Iris pigment epithelial cell (primary cell): ENCODE data around the gene ERP44.
"Not testable (repeated sequence)": the region's sequence is repeated elsewhere in the genome, so short reads cannot be mapped to it uniquely, and the experiment has no call there.

Experiments used
- DNase-seq: peaks from one replicate; pipeline ENCODE4 v3.0.0-alpha.2; 2011; ENCODE audit warnings: low read depth

The ERP44 gene

DNA sequence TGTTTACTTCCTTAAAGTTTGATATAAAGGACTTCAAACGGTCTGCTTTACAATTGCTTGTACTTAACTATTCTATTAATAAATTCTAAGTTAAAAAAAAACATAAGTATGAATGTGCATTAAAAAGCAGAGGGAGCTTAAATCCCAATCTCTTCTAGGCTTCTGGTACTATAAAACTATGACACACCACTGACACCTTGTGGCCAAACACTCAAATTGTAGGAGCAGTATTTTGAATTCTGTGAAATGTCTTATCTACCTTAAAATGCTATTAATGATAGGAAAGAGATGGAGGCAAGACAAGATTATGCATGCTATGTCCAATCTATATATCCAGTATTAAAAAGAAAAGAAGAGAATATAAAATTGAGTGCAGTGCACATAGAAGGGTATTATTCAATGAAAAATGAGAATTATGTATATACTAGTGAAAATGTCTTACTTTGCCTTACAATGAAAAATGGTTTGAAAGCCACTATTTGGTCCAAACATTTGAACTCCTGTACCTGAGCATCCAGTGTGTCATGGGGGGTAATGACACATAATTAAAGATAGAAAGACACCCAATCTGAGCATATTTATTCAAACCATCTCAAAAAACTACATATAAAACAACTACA lies 87.6 kb downstream of the ERP44 start:
- DNase-seq: peak; percentile 66

DNA sequence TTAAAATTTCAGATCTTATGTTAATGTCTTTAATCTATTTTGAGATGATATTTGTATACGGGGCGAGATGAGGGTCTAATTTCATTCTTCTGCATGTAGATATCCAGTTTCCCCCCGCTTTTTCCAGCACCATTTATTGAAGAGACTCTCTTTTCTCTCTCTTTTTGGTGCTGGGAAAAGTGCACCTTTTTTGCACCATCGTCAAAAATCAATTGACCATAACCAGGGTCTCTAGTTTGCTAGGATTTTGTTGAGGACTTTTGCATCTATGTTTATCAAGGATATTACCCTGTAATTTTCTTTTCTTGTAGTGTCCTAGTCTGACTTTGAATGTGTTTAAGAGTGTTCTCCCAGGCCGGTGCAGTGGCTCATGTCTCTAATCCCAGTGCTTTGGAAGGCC lies 99.0 kb downstream of the ERP44 start:
- no peak for DNase-seq

DNA sequence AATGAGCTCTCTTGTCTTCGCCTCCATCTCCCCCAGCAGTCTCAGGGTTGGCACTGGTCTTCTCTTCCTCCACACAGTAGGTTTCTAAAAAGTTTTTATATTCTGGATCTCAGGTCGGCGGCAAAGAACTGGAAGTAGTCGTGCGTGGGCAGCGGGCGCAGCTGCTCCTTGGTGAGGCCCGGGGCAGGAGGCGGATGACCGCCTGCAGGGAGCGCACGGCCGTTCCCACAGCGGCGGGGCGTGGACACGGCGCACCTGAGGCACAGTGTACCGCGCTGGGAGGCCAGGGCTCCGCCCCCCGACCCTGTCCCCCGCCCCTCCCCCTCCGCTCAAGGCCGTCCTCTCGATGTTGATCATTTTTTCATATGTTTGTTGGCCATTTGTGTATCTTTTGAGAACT lies 99.9 kb downstream of the ERP44 start:
- no peak for DNase-seq

DNA sequence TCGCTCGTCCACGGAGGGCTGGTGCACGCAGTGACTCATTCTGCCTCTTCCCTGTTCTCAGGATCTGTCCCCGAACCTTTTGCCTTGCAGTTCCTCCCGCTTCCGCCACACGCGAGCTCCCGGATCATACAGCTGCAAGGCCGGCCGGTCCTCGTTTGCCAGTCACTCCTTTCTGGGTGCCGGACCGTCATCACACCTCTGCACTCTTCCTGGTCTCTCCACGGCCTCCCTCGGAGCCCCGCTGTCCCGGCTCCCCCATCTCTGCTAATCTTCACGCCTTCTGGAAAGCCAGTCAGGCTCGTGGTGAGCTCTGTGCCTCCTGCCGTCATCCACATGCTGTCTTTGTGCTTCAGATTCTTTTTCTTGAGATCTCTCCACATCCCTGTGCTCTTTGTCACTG lies 100.5 kb downstream of the ERP44 start:
- no peak for DNase-seq

DNA sequence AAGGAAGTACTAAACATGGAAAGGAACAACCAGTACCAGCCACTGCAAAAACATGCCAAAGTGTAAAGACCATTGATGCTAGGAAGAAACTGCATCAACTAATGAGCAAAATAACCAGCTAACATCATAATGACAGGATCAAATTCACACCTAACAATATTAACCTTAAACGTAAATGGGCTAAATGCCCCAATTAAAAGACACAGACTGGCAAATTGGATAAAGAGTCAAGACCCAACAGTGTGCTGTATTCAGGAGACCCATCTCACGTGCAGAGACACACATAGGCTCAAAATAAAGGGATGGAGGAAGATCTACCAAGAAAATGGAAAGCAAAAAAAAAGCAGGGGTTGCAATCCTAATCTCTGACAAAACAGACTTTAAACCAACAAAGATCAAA lies 108.3 kb downstream of the ERP44 start:
- DNase-seq: not testable (repeated sequence)

DNA sequence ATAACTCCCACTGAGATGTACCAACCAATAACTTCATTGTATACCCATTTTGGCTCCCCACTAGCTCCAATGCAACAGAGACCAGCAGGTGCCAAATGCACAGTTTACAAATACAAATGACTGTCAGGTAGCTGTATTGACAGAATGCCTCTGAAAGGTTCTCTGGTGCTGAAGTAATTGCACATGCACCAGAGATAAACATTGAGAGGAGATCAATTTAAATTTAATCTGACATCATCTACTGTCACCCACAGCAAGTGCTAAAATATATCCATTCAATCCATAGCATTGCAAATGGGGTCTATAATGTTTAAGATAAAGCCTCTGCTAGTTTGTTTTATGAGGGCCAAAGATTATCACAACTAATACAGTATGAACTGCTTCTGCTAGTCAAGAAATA lies 112.2 kb downstream of the ERP44 start:
- DNase-seq: no peak

DNA sequence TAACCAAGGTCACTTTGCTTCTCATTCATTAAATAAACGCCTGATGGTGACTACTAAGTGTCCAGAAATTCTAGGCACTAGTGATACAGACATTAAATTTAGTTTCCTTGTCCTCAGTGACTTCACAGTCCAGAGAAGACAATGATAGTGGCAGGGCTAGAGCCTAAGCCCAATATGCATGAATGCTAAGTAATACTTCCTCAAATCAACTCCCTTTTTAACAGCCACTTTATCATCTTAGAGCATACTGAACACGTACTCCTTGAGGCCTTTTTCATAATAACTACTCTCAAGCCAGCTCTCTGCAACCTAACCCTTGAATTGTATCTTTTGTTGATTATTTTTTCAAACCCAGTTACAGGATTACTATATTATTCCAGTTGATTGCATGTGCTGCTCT lies 118.2 kb downstream of the ERP44 start:
- no peak for DNase-seq

DNA sequence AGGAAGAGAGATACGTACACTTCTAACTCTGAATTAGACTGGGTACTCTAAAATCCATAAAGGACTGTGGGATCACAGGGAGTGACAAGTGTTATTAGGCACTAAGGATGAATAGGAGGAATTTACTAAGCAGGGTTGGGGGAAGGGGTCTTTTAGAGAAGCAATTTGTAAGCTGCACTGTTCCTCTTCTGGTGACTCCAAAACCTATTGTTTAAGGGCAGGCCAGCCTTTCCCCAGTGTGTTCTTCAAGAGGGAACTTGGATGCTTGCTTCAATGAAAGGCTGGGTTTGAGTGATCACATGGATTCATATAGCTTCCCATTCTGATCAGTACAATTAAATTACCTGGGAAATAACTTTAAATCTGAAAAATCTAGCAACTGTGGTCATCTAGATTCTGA lies 120.6 kb downstream of the ERP44 start:
- DNase-seq: no peak

DNA sequence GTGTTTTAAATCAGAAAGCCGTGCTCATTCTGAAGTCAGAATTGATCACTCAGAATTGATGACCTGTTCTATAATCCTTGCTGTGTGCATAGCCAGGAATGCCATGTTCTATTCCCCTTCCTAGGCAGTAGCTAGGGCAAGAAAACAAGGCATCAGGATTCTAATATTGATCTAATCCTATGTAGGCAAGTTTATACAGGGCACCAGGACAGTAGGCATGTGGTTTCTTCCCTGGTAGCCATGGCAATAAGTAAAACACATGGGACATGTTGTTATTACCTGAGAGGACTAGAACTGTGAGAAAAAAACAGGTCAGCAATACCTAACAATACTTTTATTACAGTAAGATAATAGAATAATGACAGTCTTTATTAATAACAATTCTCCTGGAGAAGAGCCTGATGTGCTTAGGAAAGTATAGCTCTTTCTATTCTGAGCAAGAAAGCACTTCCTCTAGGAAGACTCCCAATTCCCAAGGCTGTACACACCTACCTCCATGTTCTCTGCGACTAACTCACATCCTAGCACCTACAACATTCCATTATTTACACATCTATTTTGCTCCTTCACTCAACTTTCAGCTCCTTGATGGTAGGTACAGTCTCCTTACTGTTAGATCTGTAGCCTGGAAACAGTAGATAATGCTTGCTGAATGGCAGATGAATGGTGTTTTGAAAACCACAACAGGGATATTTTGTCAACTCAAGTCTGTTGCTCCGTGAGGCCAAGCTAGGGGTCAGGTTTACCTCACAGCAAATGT lies 121.6 kb downstream of the ERP44 start:
- no peak for DNase-seq

DNA sequence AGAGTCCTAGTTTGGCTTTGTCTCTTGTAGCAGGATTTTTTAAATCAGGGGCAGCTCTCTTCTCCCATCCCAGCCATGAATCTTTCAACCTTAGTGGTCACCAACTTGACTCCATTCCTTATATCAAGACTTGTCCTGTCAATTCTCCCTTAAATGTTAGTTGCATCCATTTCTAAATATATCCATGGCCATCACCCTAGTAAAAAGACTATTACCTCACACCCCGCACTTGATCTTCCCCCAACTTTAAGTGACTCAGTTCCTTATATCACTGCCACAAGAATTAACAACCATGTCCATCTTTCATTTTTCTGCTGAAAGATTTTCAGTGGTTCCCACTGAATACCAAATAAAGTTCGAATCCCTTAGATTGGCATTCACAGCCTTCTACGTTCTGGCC lies 125.3 kb downstream of the ERP44 start:
- DNase-seq: no peak

DNA sequence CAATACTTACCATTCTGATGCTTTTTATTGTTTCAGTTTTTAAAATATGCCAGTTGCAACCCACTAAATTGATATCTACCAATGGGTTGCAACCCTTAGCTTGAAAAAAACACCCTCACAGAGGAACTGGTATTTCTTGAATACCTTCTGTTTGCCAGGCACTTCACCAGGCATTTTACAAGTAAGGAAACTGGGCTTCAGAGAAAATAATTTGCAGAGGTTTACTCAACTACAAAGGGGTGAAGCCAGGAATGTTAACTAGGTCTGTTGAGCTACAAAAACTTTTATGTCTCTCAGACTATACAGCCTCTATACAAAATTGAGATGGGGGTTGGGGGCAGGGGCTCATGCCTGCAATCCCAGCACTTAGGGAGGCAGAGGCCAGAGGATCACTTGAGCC lies 127.4 kb downstream of the ERP44 start:
- DNase-seq: no peak

DNA sequence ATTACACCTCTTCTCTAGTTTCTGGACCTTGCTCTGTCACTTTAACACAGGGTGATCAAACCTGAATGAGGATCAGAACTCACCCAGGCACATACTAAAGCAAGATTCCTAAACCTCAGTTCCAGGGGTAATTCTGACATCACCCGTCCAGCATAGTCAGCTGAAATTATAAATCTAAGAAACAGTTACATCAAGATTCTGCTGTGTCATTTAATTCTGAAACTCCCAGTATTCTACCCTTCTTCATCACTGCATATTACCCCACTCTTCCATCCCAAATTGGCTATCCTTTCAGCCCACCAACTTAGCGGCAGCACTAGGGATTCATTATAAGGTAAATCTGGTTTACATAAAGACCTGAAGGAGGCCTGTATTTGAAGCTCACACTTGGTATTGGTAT lies 128.3 kb downstream of the ERP44 start:
- no peak for DNase-seq

DNA sequence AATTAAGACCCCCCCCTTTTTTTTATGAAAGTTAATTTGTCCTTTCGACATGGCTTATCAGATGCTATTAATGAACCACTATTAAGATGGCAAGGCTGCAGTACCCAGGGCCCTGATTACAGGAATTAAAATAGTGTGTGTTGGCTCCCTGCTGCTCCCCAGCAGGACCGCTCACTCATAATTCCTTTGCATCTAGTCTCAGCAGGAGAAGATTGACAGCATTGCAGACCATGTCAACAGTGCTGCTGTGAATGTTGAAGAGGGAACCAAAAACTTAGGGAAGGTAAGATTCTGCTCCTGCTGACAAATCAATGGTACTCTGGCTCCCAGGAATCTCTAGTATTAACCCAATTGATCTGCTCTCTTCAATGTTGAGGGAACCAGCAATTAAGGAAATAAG lies 131.3 kb downstream of the ERP44 start:
- DNase-seq: no peak

DNA sequence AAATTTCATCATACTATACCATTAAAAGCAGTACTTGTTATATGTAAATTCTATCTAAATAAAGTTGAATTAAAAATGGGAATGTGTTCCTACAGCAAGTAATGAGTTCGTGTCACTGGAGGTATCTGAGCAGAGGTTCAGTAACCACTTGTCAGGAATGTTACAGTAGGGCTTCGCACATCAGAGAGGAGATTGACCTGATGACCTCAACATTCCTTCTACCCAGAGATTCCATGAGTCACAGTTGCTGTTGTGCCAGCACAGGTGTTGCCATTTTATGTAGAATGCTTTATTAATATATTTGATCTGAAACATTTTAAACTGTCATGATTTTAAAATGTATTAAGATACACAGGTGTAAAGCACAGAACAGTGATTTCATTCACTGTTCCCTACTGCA lies 132.1 kb downstream of the ERP44 start:
- DNase-seq: peak; percentile 77

DNA sequence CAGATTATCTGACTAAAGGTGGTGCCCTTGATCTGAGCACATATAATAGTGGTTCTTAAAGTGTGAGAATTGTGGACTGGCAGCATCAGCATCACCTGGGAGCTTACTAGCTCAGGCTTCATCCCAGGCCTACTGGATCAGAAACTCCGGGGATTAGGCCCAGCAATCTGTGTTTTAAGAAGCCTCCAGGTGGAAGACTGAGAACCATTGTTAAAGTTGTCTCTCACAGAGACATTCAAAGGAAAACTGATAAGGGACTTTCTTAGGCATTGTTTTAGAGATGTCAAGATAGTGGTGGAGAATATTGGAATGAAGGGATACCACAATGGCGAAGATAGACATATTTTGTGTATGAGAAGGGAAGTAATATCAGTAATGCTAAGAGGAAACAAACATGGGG lies 132.8 kb downstream of the ERP44 start:
- DNase-seq: no peak

DNA sequence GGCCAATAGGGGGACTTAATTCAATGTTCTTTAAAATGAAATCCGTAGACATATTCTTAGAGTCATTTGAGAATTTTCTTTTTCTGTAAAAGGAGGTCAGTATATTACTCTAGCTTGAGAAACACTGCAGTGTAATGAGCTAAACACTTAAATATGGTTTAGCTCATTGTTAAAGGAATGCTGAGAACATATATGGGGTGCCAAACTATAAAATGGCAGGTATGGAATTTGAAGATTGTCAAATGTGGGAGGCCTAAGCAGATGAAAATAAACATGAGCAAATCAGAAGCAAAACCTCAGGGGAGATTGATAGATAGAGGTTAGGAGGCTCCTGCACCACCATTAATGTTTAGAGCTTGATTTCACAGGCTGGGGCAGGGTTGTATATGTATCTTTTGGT lies 134.5 kb downstream of the ERP44 start:
- DNase-seq: peak; percentile 77

DNA sequence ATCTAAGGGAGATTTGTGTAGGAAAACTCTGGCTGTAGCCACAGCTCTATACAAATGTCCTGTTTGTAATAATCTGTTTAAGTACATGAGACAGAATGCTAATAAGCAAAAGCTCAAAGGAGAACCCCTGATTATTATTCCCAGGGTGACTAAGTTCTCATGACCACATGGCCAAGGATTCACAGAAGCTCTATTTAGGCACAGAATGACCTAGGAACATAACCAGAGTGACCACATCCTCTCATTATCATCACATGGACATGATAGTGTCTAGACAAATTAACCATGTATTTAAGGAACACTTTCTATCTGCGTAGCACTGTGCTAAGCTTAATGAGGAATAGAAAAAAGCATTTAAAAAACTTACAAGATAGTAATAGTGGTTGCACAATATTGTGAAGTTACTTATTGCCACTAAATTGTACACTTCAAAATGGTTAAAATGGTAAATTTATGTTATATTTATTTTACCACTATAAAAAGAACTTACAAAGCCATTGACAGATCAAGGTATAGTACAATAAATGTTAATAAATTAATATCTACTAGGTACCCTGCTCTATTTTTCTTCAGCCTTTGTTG lies 136.0 kb downstream of the ERP44 start:
- DNase-seq: peak; percentile 43

DNA sequence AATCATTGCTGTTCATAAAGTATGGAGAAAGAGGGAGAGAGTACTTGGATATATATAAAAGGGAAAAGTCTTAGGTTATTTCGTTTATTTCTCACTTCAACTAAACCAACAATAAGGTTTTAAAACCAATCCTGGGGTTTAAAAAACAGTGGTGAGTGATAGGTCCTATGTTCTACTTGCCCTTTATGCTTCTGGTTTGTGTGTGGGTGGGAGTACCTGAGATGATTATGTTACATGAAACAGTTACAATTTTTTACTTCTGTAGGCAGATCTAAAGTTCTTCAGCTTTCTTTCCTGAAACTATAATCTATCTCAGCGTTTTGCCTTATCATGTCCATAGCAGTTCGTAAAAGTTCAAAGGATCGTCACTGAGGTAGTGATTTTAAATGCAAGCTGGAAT lies 143.2 kb downstream of the ERP44 start:
- no peak for DNase-seq

DNA sequence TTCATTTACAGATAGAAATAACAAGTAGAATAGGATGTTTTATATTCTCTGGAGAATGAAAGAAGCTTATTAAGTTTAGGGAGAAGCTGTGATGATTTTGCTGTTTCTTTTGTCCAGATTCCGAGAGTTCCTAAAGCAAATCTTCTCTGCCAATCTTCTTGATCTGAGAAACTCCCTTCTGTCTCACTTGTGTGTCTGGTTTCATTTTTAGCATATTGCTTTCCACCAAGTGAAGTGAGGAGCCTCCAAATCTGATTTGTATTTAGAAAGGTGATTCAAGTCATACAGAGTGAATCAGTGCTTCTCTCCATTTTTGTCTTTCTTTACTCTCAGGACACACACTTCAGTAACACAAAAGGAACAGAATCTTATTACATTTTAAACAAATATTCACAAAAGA lies 144.0 kb downstream of the ERP44 start:
- peak; percentile 12 for DNase-seq

DNA sequence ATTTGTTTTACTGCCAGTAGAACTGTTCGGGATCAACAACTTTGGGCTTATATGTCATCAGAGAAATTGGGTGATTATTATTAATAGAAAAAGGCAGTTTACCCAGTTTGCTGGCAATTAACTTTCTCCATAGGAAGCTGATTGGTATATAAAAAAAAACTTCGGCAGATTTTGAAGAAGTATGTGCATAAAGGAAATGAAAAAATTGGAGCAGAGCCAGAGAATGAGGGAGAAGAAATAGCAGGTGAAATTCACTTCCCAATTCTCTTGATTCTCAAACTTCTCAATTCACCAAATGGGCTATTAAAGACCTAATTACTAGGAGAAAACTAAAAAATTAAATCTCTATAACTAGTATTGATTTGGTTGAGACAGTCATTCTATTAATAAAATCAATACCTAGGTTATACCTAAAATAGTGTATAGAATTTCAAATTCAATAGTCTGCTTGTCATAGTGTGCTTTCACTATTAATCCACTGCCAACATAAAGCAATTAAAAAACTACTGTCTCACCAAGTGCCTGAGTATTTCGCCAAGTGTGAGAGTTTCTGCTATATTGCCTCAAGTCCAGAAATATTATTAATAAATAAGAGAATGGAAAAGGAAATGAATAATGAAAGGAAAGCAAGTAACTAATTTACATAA lies 144.8 kb downstream of the ERP44 start:
- DNase-seq: no peak

DNA sequence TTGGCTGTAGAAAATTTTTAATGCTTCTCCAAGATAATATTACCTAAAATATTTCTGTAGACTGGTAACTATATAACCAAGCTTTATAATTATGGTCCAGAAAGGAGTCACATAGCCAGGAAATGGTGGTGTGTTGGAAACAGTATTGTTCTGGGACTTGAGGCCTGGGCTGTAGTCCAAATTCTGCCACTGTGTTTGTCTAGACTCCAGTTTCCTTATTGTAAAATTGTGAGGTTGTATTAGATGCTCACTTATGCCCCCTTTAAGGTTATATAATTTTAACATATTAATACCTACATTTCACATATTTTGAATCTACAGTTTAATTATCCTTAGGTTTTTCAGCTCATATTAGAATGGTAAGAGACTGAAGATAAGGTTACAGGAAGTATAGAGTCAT lies 149.9 kb downstream of the ERP44 start:
- DNase-seq: peak; percentile 35

DNA sequence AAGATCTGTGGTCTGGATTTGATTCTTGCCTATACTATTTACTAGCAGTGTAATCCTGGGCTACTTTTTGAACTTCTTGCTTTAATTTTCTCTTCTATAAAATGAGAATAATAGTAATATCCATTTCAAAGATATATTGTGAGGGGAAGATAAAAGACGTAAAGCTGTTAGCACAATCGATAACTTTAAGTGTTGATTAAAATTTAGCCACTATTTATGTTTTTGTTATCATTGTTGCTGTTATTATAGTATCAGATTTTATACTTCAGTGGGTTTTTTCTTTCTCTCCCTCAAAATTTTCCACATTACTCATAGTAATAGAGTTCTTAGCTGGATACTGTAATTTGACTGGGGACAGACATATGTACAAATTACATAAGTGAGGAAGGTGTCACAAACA lies 150.3 kb downstream of the ERP44 start:
- DNase-seq: no peak

DNA sequence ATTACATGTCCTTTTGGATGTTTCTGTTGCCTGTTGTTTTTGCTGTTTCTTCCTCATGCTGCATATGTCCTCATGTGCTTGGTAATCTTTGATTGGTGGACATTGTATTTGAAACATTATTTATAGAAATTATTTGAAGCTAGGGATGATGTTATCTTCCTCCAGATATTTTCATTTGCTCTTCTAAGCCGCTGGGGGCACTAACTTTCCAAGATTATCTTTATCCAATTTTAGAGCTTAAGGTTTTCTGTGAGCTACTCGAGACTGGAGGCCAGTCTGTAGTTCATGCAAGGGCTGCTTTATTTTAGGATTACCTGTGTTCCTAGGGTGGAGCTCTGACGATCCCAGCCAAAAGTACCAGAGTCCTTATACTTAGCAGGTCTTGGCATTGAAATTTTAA lies 151.4 kb downstream of the ERP44 start:
- DNase-seq: peak; percentile 16
